Measurements from ENCODE around the gene LIG4.
A peak's percentile ranks its signal among the peaks of the same experiment; 100 is the strongest.

LIG4 gene

GRCh38 chr13:108210551-108210950 is 4.8 kb downstream of the LIG4 start:
- Histone ChIP-seq H3K36me3 (replicated peaks) (peaks cover 11% of the 10 kb centered on the region), H3K4me3 (ENCODE audit: low read depth, low read length) (no peak overlapping the region), H3K27ac (no peak overlapping the region), H3K27me3 (replicated peaks) (no peaks in the 10 kb centered on the region)
- no peak for DNase-seq
- TF ChIP-seq, protein P1, sequence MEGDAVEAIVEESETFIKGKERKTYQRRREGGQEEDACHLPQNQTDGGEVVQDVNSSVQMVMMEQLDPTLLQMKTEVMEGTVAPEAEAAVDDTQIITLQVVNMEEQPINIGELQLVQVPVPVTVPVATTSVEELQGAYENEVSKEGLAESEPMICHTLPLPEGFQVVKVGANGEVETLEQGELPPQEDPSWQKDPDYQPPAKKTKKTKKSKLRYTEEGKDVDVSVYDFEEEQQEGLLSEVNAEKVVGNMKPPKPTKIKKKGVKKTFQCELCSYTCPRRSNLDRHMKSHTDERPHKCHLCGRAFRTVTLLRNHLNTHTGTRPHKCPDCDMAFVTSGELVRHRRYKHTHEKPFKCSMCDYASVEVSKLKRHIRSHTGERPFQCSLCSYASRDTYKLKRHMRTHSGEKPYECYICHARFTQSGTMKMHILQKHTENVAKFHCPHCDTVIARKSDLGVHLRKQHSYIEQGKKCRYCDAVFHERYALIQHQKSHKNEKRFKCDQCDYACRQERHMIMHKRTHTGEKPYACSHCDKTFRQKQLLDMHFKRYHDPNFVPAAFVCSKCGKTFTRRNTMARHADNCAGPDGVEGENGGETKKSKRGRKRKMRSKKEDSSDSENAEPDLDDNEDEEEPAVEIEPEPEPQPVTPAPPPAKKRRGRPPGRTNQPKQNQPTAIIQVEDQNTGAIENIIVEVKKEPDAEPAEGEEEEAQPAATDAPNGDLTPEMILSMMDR (IDR thresholded peaks at IDR 0.05; ENCODE audit: low read depth, low read length, missing control alignments): no peak
- in situ Hi-C loops (cut with HindIII; ENCODE audit: low pct_ligation_motif_present, low sequenced_read_pairs): no loop called here

- Histone ChIP-seq H3K4me3 (ENCODE audit: low read depth, low read length) (no peak overlapping the region), H3K27me3 (replicated peaks) (no peaks in the 10 kb centered on the region), H3K27ac (no peak overlapping the region), H3K36me3 (replicated peaks) (no peaks in the 10 kb centered on the region)
- in situ Hi-C loops (cut with HindIII; ENCODE audit: low pct_ligation_motif_present, low sequenced_read_pairs): no loop called here
- DNase-seq: peak; percentile 48
- TF ChIP-seq, protein P1 (IDR thresholded peaks at IDR 0.05; ENCODE audit: low read depth, low read length, missing control alignments): no peak
These were observed 14.4 kb downstream of the LIG4 start for GRCh38 chr13:108200781-108201398.

DNA sequence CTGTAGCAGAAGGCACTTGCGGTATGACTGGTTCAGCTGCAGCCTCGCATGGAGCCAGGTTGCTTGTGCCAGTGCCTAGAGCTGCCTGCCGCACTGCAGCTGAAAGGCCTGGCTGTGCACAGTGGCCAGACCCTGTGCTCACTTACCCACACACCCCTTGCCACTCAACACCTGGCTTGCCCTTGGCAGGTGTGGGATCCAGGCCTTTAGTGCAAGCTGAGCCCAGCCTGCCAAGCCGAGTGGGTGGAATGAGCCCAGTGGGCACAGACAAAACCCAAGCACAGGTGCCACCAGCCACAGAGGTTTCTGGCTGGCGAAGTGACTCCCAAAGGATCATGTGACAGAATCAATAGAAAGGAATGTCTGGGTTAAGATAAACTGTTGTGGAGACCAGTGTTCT is 19.5 kb downstream of the LIG4 start:
- no peaks in the 10 kb centered on the region for H3K27me3 ChIP-seq (replicated peaks)
- H3K36me3 ChIP-seq (replicated peaks): no peaks in the 10 kb centered on the region
- no peak overlapping the region for H3K27ac ChIP-seq
- TF ChIP-seq, protein P1 (IDR thresholded peaks at IDR 0.05; ENCODE audit: low read depth, low read length, missing control alignments): no peak
- in situ Hi-C loops (cut with HindIII; ENCODE audit: low pct_ligation_motif_present, low sequenced_read_pairs): no loop called here
- H3K4me3 ChIP-seq (ENCODE audit: low read depth, low read length): no peak overlapping the region
- DNase-seq: no peak

DNA sequence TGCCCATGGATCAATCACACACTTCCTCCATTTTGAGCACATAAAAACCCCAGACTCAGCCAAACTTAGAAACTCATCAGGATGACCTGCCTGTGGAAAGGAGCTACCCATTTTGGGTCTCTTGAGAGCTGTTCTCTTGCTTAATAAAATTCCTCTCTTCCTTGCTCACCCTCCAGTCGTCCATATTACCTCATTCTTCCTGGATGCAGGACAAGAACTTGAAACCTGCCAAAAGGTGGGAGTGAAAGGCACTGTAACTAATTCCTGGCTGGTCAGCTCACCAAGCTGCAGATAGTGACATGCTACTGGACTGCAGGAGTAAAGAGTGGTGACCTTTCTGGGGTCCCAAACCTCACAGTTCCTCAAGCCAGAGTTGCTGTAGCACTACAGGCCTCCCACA is 20.2 kb downstream of the LIG4 start:
- in situ Hi-C loops (cut with HindIII; ENCODE audit: low pct_ligation_motif_present, low sequenced_read_pairs): no loop called here
- Histone ChIP-seq H3K27me3 (replicated peaks) (no peaks in the 10 kb centered on the region), H3K36me3 (replicated peaks) (no peaks in the 10 kb centered on the region), H3K27ac (no peak overlapping the region), H3K4me3 (ENCODE audit: low read depth, low read length) (no peak overlapping the region)
- TF ChIP-seq, protein P1 (IDR thresholded peaks at IDR 0.05; ENCODE audit: low read depth, low read length, missing control alignments): no peak
- DNase-seq: no peak

DNA sequence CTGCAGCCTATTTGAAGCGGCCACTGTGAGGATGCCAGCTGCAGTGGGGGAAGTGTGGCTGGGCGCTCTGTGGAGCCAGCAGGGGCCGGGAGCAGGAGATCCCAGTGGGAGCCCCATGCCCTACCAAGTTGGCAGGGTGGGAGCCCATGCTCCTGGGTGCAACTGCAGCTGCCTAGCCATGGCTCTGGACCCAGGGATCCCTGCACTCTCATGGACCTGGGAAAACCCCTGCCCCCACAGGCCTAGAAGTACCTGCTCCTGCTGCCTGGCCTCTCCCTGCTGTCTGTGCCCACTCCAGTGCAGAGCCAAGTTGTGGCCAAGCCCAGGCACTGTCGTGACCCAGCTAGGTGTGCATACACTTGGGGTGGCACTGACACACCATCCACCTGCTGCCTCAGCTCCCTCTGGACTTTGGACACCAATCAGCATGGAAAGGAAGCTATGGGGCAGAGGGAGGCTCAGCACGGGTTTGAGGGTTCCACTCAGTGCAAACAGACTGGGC is 20.9 kb downstream of the LIG4 start:
- H3K27me3 ChIP-seq (replicated peaks): no peaks in the 10 kb centered on the region
- DNase-seq: no peak
- H3K4me3 ChIP-seq (ENCODE audit: low read depth, low read length): no peak overlapping the region
- no peaks in the 10 kb centered on the region for H3K36me3 ChIP-seq (replicated peaks)
- TF ChIP-seq, protein P1 (IDR thresholded peaks at IDR 0.05; ENCODE audit: low read depth, low read length, missing control alignments): no peak
- H3K27ac ChIP-seq: no peak overlapping the region
- in situ Hi-C loops (cut with HindIII; ENCODE audit: low pct_ligation_motif_present, low sequenced_read_pairs): no loop called here

GRCh38 chr13:108193806-108194205 is 21.5 kb downstream of the LIG4 start:
- Histone ChIP-seq H3K27me3 (replicated peaks) (no peaks in the 10 kb centered on the region), H3K36me3 (replicated peaks) (no peaks in the 10 kb centered on the region), H3K4me3 (ENCODE audit: low read depth, low read length) (no peak overlapping the region), H3K27ac (no peak overlapping the region)
- TF ChIP-seq, protein P1 (IDR thresholded peaks at IDR 0.05; ENCODE audit: low read depth, low read length, missing control alignments): no peak
- DNase-seq: no peak
- in situ Hi-C loops (cut with HindIII; ENCODE audit: low pct_ligation_motif_present, low sequenced_read_pairs): no loop called here
